ENCODE data around the gene GNA12.

Gene GNA12

GRCh38 chr7:2802101-2802500 is 42.0 kb downstream of the GNA12 start:
- DNase-seq, result no peak

- DNase-seq, result no peak
These were observed 43.0 kb downstream of the GNA12 start for GRCh38 chr7:2800931-2801688.

GRCh38 chr7:2800220-2800930 is 43.7 kb downstream of the GNA12 start:
- no peak for DNase-seq

GRCh38 chr7:2799253-2799652 is 44.9 kb downstream of the GNA12 start:
- no peak for DNase-seq

- DNase-seq, result no peak
These were observed 45.4 kb downstream of the GNA12 start for GRCh38 chr7:2798669-2799068.

- peak; percentile 71 for DNase-seq
These were observed 47.5 kb downstream of the GNA12 start for GRCh38 chr7:2796358-2797352.

- DNase-seq, result no peak
These were observed 48.2 kb downstream of the GNA12 start for GRCh38 chr7:2795906-2796305.

GRCh38 chr7:2794836-2795636 is 49.1 kb downstream of the GNA12 start:
- DNase-seq, result no peak

- DNase-seq, result no peak
These were observed 51.1 kb downstream of the GNA12 start for GRCh38 chr7:2792856-2793487.

GRCh38 chr7:2792235-2792634 is 51.9 kb downstream of the GNA12 start:
- DNase-seq, result no peak

- DNase-seq, result no peak
These were observed 52.7 kb downstream of the GNA12 start for GRCh38 chr7:2791390-2791789.

GRCh38 chr7:2787251-2787951 is 56.7 kb downstream of the GNA12 start:
- DNase-seq, result peak; percentile 45

GRCh38 chr7:2786607-2787116 is 57.4 kb downstream of the GNA12 start:
- DNase-seq, result no peak

- no peak for DNase-seq
These were observed 59.0 kb downstream of the GNA12 start for GRCh38 chr7:2785071-2785500.

- no peak for DNase-seq
These were observed 61.5 kb downstream of the GNA12 start for GRCh38 chr7:2782565-2782964.

GRCh38 chr7:2782121-2782520 is 62.0 kb downstream of the GNA12 start:
- DNase-seq, result no peak

GRCh38 chr7:2781636-2782035 is 62.5 kb downstream of the GNA12 start:
- DNase-seq, result no peak

- no peak for DNase-seq
These were observed 65.1 kb downstream of the GNA12 start for GRCh38 chr7:2779051-2779450.

- no peak for DNase-seq
These were observed 66.1 kb downstream of the GNA12 start for GRCh38 chr7:2777898-2778535.

GRCh38 chr7:2776401-2776800 is 67.7 kb downstream of the GNA12 start:
- no peak for DNase-seq

All from left hindlimb (tissue), 1 donor.